ENCODE results near the gene CNBP.
"Not testable (repeated sequence)": the region's sequence is repeated elsewhere in the genome, so short reads cannot be mapped to it uniquely, and the experiment has no call there.

- not testable (repeated sequence) for TF ChIP-seq ZNF274 (IDR thresholded peaks at IDR 0.05; ENCODE audit: low read depth, low read length); SUZ12 (IDR thresholded peaks at IDR 0.05; ENCODE audit: extremely low read depth, insufficient read depth, insufficient read length)
Measured at GRCh38 chr3:129189793-129190192, 6.1 kb upstream of the CNBP start.

Data from NT2/D1 (cell line).